CD4-positive, CD25-positive, alpha-beta regulatory T cell (primary cell): Measurements from ENCODE around the gene ACP7. TPM values are rescaled to one million over a fixed set of nuclear protein-coding genes. Genes with fewer than 3 reads are reported as not detected.

Experiments
- ATAC-seq, 2 donors: fragments of 150-1000 bp; cut with Tn5 transposase; one replicate each; pipeline ENCODE4 v1.10.0; 2021; ENCODE audit warnings: low read depth in 2 of 2, moderate number of reproducible peaks in 2 of 2, moderate library complexity in 1 of 2
- DNase-seq, 3 donors: peaks; one replicate each; pipeline versions ENCODE4 v3.0.0 to v3.0.0-alpha.2; 2012 to 2022; ENCODE audit warnings: mixed read lengths in 1 of 3
- H3K27ac ChIP-seq: one replicate; pipeline ENCODE4 v1.7.0; 2013; ENCODE audit warnings: mild to moderate bottlenecking, low read length; ENCODE audit not compliant: insufficient read depth, poor library complexity, severe bottlenecking
- H3K27me3 ChIP-seq: one replicate; pipeline ENCODE4 v1.7.0; 2013; ENCODE audit warnings: low read length; ENCODE audit not compliant: control insufficient read depth, insufficient read depth
- H3K36me3 ChIP-seq: one replicate; pipeline ENCODE4 v1.7.0; 2013; ENCODE audit warnings: mild to moderate bottlenecking, low read length, moderate library complexity; ENCODE audit not compliant: control insufficient read depth, insufficient read depth
- H3K4me1 ChIP-seq: 2 replicates; pipeline ENCODE4 v1.7.0; 2013; ENCODE audit warnings: mild to moderate bottlenecking, low read length; ENCODE audit not compliant: insufficient read depth, control insufficient read depth, poor library complexity, severe bottlenecking
- H3K4me3 ChIP-seq: one replicate; pipeline ENCODE4 v1.7.0; 2013; ENCODE audit warnings: low read depth, mild to moderate bottlenecking, low read length, moderate library complexity
- H3K9me3 ChIP-seq, 2 experiments: 1 replicate in 1 of 2; 2 replicates in 1 of 2; pipeline ENCODE4 v1.7.0; 2013; ENCODE audit warnings: low read length in 2 of 2, mild to moderate bottlenecking in 1 of 2, moderate library complexity in 1 of 2; ENCODE audit not compliant: control insufficient read depth in 2 of 2
- H3K27ac Mint-ChIP-seq, 3 donors: one replicate each; pipeline ENCODE4 v1.8.0; 2020 to 2022; ENCODE audit warnings: mild to moderate bottlenecking in 3 of 3, mixed read lengths in 3 of 3, moderate library complexity in 2 of 3
- H3K27me3 Mint-ChIP-seq: one replicate; pipeline ENCODE4 v1.8.0; 2022; ENCODE audit warnings: mild to moderate bottlenecking, mixed read lengths
- H3K36me3 Mint-ChIP-seq: one replicate; pipeline ENCODE4 v1.8.0; 2020; ENCODE audit warnings: mixed read lengths
- H3K4me1 Mint-ChIP-seq, 4 donors: one replicate each; pipeline ENCODE4 v1.8.0; 2020 to 2022; ENCODE audit warnings: mixed read lengths in 4 of 4, mild to moderate bottlenecking in 1 of 4
- H3K4me3 Mint-ChIP-seq, 4 donors: one replicate each; pipeline ENCODE4 v1.8.0; 2020 to 2022; ENCODE audit warnings: mild to moderate bottlenecking in 4 of 4, mixed read lengths in 4 of 4, moderate library complexity in 3 of 4
- H3K9me3 Mint-ChIP-seq, 7 donors: one replicate each; pipeline ENCODE4 v1.8.0; 2020 to 2022; ENCODE audit warnings: mixed read lengths in 7 of 7, mild to moderate bottlenecking in 3 of 7, moderate library complexity in 2 of 7
- polyA plus RNA-seq, 4 donors: library from polyadenylated mRNA; unstranded; fragments of 300-500 nt; fragmentation: Illumina TruSeq; gene quantifications; one replicate each; pipeline ENCODE4 v1.2.3, GENCODE V29; 2021
- total RNA-seq: library from RNA; stranded (reverse); gene quantifications from one replicate; pipeline ENCODE4 v1.2.3, GENCODE V29; 2022

ACP7 gene
- total and polyA plus RNA-seq, 5 donors from 2014 or later: not detected

DNA sequence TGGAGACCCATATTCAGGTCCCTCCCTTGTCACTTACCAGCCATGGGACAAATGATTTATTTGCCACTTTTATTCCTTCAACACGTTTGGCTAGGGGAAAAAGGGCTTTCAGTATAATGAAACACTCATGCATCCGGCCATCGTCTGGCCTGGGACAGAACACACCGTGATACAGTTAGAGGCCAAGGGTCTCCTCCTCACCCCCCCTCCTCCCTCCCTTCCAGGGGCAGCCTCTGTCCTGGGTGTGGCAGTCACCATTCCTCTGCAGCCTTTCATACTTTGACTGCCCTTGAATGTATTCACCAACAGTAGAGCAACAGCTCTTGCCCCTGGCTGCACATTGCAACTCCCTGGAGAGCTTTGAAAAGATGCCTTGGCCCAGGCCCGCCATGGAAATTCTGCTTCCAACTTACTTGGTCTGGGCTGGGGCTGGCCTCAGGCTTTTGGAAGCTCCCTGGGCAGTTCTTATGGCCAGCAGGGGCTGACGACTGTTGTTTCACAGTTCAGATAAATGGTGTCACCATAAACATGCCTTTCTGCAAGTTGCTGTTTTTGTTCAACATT, 44.4 kb downstream of the ACP7 start:
- H3K27me3 Mint-ChIP-seq: peaks cover 5% of the 10 kb centered on the region
- ATAC-seq (no peak), DNase-seq (no peak)
- peaks cover 18 to 60% (median 41%) of the 10 kb centered on the region in 4 donors for H3K4me1 Mint-ChIP-seq
- no peaks in the 10 kb centered on the region for H3K9me3 Mint-ChIP-seq
- Histone ChIP-seq H3K4me3 (no peak overlapping the region), H3K36me3 (no peaks in the 10 kb centered on the region), H3K27me3 (no peaks in the 10 kb centered on the region), H3K9me3 (no peaks in the 10 kb centered on the region), H3K4me1 (peaks cover 17% of the 10 kb centered on the region), H3K27ac (no peak overlapping the region)
- peak overlapping the region in 2 of 4 donors; percentile 73 to 80 for H3K4me3 Mint-ChIP-seq
- H3K36me3 Mint-ChIP-seq: no peaks in the 10 kb centered on the region
- H3K27ac Mint-ChIP-seq: peak overlapping the region in 1 of 3 donors; percentile 56

DNA sequence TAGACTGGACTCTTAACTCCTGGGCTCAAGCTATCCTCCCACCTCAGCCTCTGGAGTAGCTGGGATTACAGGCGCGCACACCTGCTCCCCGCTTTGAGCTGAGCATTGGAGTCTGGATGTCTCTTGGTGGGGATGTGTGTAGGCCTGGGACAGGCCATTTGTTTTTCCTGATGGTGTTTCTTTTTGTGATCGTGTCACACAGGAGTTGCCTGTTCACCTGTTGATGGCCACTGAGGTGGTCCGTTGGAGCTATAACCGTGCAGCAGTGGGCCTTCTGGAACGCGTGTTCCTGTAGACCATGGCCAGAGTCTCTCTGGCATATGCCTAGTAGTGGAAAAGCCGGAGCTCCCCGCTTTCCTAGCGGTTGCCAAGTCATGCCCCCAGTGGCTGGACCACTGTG, 44.9 kb downstream of the ACP7 start:
- H3K4me3 ChIP-seq: no peak overlapping the region
- no peaks in the 10 kb centered on the region for H3K27me3 ChIP-seq
- Mint-ChIP-seq H3K27ac (peak overlapping the region in 1 of 3 donors; percentile 74), H3K9me3 (no peaks in the 10 kb centered on the region), H3K4me1 (peaks cover 18 to 61% (median 40%) of the 10 kb centered on the region in 4 donors), H3K36me3 (no peaks in the 10 kb centered on the region), H3K4me3 (peak overlapping the region in 2 of 4 donors; percentile 73 to 80), H3K27me3 (peaks cover 5% of the 10 kb centered on the region)
- no peak for DNase-seq
- peaks cover 17% of the 10 kb centered on the region for H3K4me1 ChIP-seq
- no peak for ATAC-seq
- H3K9me3 ChIP-seq: no peaks in the 10 kb centered on the region
- no peak overlapping the region for H3K27ac ChIP-seq
- no peaks in the 10 kb centered on the region for H3K36me3 ChIP-seq

DNA sequence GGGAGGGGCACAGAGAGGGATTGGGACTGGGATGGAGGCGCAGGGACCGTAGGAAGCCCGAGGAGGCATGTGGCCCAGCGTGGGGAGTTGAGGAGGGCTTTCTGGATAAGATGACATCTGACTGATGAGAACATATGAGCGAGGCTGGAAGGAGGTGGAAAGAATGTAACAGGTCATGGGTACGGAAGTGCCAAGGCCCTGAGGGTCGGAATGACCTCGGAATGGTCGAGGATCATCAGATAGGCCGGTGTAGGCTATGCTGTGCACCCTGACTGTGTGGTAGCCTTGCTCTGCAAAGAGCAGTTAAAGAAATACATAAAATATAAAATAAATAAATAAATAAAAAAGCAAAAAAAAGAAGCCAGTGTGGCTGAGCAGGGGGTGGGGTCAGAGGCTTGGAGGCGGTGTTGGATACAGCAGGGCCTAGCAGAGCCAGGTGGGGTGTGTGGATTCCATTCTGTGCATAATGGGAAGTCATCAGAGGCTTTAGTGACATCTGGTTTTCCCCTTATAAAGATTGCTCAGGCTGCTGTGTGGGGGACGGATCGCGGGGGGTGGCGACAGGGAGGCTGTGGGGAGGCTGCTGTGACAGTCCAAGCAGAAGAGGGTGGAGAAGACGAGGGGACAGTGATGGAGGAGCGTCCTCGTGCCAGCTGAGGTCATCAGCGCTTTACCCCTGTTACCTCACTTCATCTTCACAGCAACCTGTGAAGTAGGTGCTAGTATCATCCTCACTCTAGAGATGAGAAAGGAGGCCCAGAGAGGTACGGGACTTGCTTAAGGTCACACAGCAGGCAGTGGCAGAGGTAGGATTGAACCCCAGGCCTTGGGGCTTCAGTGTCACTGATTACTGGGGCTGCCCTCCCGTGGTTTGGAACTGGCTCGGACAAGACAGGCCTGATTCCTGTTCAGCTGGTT, 46.4 kb downstream of the ACP7 start:
- Histone ChIP-seq H3K4me3 (no peak overlapping the region), H3K27ac (no peak overlapping the region), H3K4me1 (peaks cover 9% of the 10 kb centered on the region), H3K36me3 (no peaks in the 10 kb centered on the region), H3K27me3 (no peaks in the 10 kb centered on the region), H3K9me3 (no peaks in the 10 kb centered on the region)
- ATAC-seq: no peak
- H3K4me3 Mint-ChIP-seq: peak overlapping the region in 1 of 4 donors; percentile 21
- peaks cover 12 to 51% (median 33%) of the 10 kb centered on the region in 4 donors for H3K4me1 Mint-ChIP-seq
- no peaks in the 10 kb centered on the region for H3K9me3 Mint-ChIP-seq
- DNase-seq: no peak
- H3K27ac Mint-ChIP-seq: peak overlapping the region in 2 of 3 donors; percentile 21 to 25
- no peaks in the 10 kb centered on the region for H3K27me3 Mint-ChIP-seq
- no peaks in the 10 kb centered on the region for H3K36me3 Mint-ChIP-seq

DNA sequence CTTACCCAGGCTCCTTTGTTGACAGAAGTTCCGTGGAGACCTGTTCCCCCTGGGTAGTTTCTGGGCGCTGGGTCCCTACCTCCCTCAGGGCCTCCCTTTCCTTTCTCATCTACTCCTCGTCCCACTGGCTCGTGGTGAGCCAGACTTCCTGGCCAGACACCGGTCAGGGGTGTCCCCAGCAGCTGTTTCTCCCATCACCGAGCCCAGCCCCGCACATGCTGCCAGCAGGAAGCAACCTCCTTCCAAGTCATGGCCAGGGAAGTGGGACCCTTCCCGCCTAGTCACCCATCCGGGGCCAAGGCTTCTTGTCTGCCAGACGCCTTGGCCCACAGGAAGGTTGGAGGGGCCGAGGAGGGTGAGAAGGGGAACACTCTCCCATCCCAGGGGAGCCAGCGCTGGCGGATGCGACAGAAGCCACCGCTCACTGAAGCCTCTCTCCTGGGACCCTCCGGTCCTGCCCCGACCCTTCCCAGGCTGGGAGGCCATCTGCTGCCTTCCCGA, 47.1 kb downstream of the ACP7 start:
- Mint-ChIP-seq H3K4me3 (no peak overlapping the region), H3K36me3 (no peaks in the 10 kb centered on the region), H3K27me3 (no peaks in the 10 kb centered on the region), H3K9me3 (no peaks in the 10 kb centered on the region), H3K4me1 (peaks cover 11 to 48% (median 30%) of the 10 kb centered on the region in 4 donors), H3K27ac (peak overlapping the region in 1 of 3 donors; percentile 21)
- Histone ChIP-seq H3K9me3 (no peaks in the 10 kb centered on the region), H3K36me3 (no peaks in the 10 kb centered on the region), H3K4me3 (no peak overlapping the region), H3K4me1 (peaks cover 3% of the 10 kb centered on the region), H3K27me3 (no peaks in the 10 kb centered on the region), H3K27ac (no peak overlapping the region)
- no peak for DNase-seq
- ATAC-seq: no peak

DNA sequence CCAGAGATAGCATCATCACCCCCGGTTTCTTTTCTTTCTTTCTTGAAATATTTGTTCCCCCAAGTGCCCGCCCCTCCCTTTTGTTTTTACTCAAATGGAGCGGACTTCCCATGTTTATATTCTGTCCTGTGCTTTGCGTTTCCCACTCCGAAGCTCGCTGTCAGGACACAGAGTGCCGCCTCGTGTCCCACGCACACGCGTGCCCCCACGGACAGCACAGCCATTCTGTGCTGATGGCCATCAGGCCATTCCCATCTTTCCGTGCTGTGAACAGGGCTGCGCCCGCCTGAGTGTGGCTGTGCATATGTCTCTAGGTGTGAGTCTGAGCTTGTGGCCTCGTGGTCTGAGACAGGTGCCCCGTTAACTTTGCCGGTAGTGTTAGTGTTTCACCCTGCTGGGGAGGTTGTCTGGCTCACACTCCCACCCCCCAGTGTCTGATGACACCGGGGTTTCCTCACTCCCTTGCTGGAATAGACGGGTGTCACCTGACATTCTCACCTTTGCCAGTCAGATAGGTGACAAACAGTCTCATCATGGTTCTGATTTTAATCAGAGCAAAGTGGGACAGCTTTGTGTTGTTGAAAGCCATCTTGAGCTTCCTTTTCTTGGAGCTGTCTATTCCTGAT, 48.3 kb downstream of the ACP7 start:
- H3K4me3 Mint-ChIP-seq: peak overlapping the region in 1 of 4 donors; percentile 67
- Histone ChIP-seq H3K36me3 (no peaks in the 10 kb centered on the region), H3K27ac (no peak overlapping the region), H3K27me3 (no peaks in the 10 kb centered on the region), H3K4me3 (no peak overlapping the region), H3K9me3 (no peaks in the 10 kb centered on the region), H3K4me1 (no peaks in the 10 kb centered on the region)
- no peaks in the 10 kb centered on the region for H3K27me3 Mint-ChIP-seq
- no peak for DNase-seq
- peaks cover 6 to 41% (median 31%) of the 10 kb centered on the region in 4 donors for H3K4me1 Mint-ChIP-seq
- peaks cover 4% of the 10 kb centered on the region for H3K36me3 Mint-ChIP-seq
- ATAC-seq: no peak
- H3K27ac Mint-ChIP-seq: no peak overlapping the region
- H3K9me3 Mint-ChIP-seq: no peaks in the 10 kb centered on the region

DNA sequence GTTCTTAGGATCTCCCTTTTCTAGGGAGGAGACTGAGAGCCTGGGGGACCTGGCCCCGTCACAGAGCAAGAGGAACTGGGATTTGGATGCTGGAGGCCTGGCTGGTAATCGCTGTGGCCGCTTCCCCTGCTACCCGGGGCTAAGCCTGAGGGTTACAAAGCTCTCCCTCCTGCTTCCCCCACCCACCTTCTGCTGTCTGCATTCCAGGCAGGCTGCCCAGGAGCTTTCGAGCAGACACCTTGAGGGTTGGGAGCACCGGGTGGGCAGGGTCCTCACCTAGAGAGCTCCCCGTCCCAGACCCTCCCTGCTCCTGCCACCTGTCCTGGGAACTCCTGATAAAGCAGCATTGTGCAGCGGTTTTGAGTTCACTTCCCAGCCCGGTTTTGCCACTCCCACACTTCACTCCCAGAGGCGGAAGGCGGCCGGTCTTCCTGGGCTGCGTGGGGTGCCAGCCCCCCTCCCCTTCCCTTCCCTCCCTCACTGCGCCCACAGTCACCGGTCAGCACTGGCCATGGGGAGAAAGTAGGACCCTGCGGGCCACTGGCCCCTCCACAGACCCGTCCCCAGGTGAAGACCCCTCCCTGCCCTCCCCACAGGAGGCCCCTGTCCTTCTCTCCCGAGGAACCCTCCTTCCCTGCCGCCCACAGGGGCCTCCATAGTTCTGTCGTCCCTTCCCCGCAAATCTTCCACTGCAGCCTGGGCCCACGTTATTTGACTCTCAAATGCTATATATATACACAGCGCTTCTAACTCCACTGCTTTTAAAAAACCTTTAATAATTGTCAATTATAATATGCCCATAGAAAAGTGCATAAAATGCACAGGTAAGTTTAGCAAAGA, 49.5 kb downstream of the ACP7 start:
- H3K27ac ChIP-seq: no peak overlapping the region
- Mint-ChIP-seq H3K27me3 (no peaks in the 10 kb centered on the region), H3K36me3 (peaks cover 4% of the 10 kb centered on the region), H3K4me1 (peaks cover 6 to 35% (median 27%) of the 10 kb centered on the region in 4 donors), H3K9me3 (no peaks in the 10 kb centered on the region), H3K4me3 (no peak overlapping the region), H3K27ac (no peak overlapping the region)
- DNase-seq (no peak), ATAC-seq (no peak)
- no peaks in the 10 kb centered on the region for H3K27me3 ChIP-seq
- H3K4me1 ChIP-seq: no peaks in the 10 kb centered on the region
- no peak overlapping the region for H3K4me3 ChIP-seq
- no peaks in the 10 kb centered on the region for H3K36me3 ChIP-seq
- H3K9me3 ChIP-seq: no peaks in the 10 kb centered on the region

DNA sequence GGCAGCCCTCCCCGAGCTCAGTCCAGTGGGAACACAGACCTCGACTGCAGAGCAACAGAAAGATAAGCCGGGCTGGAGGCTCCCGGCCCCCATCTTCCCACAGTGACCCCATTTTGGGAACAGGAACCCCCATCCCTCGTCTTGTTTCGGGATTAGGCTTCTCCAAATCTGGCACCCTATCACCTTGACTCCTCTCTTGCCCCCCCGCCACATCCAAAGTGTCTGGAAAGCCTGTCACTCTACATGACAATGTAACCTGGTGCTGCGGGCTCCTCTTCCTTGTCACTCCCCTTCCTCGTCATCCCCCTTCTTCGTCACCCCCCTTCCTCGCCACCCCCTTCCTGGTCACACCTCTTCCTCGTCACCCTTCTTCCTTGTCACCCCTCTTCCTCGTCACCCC, 51.5 kb downstream of the ACP7 start:
- no peak overlapping the region for H3K27ac ChIP-seq
- peaks cover 6 to 33% (median 21%) of the 10 kb centered on the region in 4 donors for H3K4me1 Mint-ChIP-seq
- H3K9me3 ChIP-seq: no peaks in the 10 kb centered on the region
- H3K4me1 ChIP-seq: no peaks in the 10 kb centered on the region
- no peak overlapping the region for H3K27ac Mint-ChIP-seq
- ATAC-seq (no peak), DNase-seq (no peak)
- H3K27me3 Mint-ChIP-seq: no peaks in the 10 kb centered on the region
- H3K27me3 ChIP-seq: no peaks in the 10 kb centered on the region
- H3K4me3 ChIP-seq: no peak overlapping the region
- no peaks in the 10 kb centered on the region for H3K36me3 ChIP-seq
- peaks cover 4% of the 10 kb centered on the region for H3K36me3 Mint-ChIP-seq
- no peak overlapping the region for H3K4me3 Mint-ChIP-seq
- no peaks in the 10 kb centered on the region for H3K9me3 Mint-ChIP-seq
